ENCODE data around the gene NAT9.

DNA sequence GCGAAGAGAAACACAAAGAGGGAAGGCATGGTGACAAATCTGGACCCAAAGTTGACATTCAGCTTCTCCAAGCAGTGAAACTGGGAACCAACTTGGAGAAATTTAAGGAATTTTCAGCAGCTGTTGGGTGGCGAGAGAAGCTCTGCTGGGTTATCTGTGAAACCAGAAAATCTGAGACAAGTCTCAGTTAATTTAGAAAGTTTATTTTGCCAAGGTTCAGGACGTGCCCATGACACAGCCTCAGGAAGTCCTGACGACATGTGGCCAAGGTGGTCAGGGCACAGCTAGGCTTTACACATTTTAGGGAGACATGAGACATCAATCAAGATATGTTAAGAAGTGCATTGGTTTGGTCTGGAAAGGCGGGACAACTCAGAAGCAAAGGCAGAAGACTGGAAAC, 52.3 kb downstream of the NAT9 start:
- TF ChIP-seq, protein P1, sequence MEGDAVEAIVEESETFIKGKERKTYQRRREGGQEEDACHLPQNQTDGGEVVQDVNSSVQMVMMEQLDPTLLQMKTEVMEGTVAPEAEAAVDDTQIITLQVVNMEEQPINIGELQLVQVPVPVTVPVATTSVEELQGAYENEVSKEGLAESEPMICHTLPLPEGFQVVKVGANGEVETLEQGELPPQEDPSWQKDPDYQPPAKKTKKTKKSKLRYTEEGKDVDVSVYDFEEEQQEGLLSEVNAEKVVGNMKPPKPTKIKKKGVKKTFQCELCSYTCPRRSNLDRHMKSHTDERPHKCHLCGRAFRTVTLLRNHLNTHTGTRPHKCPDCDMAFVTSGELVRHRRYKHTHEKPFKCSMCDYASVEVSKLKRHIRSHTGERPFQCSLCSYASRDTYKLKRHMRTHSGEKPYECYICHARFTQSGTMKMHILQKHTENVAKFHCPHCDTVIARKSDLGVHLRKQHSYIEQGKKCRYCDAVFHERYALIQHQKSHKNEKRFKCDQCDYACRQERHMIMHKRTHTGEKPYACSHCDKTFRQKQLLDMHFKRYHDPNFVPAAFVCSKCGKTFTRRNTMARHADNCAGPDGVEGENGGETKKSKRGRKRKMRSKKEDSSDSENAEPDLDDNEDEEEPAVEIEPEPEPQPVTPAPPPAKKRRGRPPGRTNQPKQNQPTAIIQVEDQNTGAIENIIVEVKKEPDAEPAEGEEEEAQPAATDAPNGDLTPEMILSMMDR (IDR thresholded peaks at IDR 0.05; ENCODE audit: poor library complexity), result no peak
- TF ChIP-seq EZH2phosphoT487 (IDR thresholded peaks at IDR 0.05; ENCODE audit: low read depth, severe bottlenecking, unreplicated experiment), result no peak
